Ureter (tissue), 1 donor: ENCODE results near the gene ATP1A4. TPM values are rescaled to one million over a fixed set of nuclear protein-coding genes. Genes with fewer than 3 reads are reported as not detected.

ENCODE experiments used
- DNase-seq: peaks from one replicate; pipeline ENCODE4 v3.0.0-alpha.2; 2020; ENCODE audit warnings: low spot score
- total RNA-seq: library from RNA; stranded (reverse); gene quantifications from one replicate; pipeline ENCODE4 v1.2.4, GENCODE V29; 2023
- donor health status: DM: yes; HTN: yes; CAD: no.

The ATP1A4 gene
- total RNA-seq, 1 donor from 2014 or later = 16.5 TPM

DNA sequence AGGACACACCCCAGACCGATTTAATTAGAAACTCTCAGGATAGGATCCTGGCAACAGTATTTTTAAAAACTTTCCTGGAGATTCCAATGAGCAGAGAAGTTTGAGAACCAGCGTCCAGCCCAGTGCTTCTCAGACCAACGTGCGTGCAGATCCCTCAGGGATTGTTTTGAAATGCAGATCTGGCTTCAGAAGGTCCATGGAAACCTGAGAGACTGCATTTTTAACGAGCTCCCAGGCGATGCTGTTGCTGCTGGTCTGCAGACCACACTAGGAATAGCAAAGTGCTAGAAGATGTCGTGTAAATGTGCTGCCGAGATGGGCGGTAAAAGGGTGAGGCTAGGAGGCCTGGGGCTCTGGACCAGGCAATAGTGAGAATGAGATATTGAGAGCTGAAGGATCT, 20.6 kb downstream of the ATP1A4 start:
- DNase-seq = no peak

DNA sequence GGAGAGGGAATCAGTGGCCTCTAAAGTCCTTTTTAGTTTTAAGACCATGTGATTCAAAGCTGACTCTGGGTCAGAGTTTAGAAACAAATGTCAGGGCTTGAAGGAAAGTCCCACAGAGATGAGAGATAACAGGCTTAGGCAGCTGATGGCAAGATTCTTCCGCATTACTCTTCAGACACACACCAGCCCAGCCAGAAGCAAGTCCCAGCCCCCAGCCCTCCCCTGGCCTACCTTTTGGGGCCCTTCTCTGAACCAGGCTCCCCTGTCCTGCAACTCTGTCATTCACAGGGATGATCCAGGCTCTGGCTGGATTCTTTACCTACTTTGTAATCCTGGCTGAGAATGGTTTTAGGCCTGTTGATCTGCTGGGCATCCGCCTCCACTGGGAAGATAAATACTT, 25.8 kb downstream of the ATP1A4 start:
- DNase-seq = peak; percentile 52

DNA sequence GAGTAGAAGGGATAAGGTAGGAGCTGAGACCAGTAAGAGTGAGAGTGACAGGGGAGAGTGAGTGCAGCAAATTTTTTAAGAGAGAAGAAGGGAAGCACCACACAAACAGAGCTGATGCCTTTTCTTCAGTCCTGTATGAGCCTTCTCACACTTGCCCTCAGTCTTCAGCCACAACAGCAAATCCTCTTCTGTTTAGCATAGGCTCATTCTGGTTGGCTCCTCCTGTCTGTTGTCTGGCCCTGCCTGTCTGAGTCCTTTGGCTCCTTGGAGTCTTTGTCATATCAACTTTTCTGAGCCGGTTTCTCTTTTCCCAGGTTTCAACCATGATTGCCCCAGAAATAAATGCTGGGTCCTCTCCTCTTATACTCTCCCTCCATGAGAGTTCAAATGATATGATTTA, 26.3 kb downstream of the ATP1A4 start:
- DNase-seq = no peak

DNA sequence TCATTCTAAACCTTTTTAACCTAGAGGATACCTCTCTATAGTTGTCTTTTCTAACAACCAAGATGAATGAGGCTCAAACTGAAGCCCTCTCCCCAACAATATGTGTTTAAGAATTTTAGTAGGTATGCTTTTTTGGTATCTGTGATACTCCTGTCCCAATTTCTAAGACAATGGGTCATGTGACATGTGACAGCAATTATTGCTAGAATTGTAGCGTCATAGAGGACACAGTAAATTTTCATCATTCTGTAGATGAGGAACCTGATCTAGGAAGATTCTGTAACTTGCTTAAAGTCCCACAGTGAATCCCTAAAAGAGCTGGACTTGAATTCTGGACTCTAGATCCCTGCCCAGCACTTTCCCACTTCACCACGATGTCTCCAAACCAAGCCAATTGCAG, 27.3 kb downstream of the ATP1A4 start:
- DNase-seq = no peak

DNA sequence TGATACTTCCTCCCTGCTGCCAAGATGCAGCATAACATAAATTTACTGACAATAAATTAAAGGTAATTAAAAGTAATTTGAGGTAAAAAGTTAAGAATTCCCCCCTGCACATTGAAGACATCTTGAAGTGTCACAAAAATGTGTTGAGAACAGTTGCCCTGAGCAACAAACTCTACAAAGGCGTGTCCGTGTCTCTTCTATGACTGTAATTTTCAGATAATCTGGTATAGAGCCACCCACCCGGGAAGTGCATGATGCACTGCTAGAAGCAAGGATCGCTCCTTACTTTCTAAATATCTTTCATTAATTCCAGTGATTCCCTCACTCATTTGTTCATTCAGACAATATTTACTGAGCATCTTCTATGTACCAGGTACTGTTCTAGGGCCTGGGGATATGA, 27.9 kb downstream of the ATP1A4 start:
- no peak for DNase-seq

DNA sequence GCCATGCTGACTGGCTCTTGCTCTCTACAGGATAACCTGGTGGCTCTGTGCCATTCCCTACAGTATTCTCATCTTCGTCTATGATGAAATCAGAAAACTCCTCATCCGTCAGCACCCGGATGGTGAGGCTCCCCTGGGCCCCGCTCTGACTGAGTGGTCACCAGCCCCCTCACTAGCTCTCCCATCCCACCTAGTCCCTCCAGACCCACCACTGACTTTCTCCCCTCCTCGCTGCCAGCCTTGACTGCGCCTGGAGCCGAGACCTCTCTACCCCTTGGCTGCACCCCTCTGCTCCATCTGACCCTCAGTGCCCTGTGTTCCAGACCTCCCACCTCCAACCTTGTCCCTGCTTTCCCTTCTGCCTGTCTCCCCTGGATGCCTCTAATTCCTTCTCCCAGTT, 34.8 kb downstream of the ATP1A4 start:
- no peak for DNase-seq

DNA sequence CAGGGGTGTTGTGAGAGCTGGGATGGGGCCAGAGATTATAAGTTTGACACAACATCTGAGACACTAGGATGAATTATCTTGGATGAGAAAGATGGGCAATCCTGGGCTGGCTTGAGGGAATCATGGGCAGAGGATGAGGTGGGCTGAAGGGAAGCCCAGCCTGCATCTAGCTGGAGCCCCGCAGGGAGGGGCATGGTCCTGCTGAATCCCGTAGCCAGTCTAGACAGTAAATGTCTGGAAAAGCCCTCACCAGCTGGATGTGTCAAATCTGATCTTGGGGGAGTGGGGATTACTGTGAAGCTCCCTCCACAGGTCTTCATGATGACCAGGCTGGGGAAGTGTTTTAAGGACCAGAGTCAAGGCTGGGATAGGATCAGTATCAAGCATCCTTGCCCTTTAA, 35.3 kb downstream of the ATP1A4 start:
- no peak for DNase-seq

DNA sequence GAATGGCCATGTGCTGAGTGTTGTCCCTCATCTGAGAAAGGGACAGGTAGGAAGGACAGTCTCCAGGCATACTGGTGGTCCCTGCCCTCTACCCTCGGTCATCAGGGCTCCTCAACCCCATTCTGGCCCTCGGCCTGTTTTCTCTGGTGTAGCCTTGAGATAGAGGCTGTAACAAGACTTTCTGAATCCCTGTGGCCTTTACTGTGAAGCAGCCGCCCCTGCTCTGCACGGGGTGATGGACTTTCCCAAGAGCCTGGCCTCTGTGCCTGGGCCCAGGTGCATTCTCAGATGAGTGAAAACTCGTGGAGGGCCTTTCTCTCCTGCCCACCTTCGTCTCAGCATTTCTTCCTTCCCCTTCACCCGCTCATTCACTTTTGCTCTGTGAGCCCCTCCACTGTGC, 36.0 kb downstream of the ATP1A4 start:
- no peak for DNase-seq

DNA sequence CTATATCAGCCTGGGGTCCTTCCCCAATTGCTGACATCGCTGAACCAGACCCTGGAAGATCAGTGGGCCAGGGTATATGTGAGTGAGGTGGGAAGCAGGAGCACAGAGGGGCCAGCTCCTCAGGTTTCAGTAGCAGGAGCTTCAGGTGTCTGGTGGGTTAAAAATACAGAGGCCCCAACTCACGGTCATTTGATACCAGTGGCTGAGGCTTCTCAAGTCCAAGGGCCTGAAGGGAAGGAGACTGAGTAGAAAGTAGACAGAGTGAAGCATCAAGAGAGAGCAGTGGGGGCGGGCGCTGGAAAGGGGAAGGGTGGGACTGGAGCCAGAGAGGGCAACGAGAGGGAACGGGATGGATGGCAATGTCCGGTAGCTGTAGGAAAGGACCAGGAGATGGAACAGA, 36.9 kb downstream of the ATP1A4 start:
- DNase-seq = no peak

DNA sequence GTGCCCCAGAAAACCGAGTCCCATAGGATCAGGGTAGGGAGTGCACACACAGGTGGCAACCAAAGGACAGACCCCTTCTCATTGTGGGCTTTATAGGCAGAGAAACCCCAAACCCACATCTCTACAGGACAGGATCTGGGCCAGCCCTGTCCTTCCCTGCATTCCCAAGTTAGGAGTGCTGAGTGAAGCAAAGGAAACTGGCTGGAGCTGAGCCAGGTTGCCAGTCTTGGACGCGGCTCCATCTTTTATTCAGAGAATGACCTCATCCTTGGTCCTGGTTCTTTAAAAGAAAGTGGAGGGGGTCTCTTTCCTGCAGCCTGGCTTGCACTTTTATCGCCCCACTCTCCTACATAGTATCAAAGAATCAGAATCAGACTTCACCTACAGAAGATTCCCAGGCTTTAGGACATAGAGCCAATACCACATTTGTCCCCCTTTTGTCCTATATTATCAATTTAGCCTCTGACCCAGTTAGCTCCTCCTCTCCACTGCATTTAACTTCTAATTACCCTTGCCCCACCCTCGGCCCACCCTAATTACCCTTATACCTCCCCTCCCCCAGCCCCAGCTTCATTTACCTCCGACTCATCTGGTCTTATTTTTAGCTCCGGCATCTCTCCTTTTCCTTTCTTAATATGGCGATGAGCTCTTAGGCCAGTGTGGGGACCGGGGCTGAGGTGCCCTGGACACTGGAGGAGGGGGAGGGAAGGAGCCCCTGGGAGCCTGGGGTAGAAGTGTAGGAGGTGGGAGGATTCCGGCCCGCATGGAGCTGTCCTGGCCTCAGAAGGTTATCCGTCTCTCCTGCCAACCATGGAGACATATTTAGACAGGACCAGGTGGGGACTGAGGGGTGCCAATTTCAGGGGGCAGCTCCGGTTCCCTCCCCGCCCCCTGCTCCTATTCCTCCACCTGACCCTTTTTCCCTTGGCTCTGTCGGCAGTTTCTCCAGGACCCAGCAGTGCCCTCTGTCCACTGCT, 38.5 kb downstream of the ATP1A4 start, which contains the start of gene CASQ1:
Gene CASQ1 (plus strand): TSS at position 927 of the 977 bp plus-strand sequence. CDS start 177 bp downstream, outside the sequence.
- no peak for DNase-seq

DNA sequence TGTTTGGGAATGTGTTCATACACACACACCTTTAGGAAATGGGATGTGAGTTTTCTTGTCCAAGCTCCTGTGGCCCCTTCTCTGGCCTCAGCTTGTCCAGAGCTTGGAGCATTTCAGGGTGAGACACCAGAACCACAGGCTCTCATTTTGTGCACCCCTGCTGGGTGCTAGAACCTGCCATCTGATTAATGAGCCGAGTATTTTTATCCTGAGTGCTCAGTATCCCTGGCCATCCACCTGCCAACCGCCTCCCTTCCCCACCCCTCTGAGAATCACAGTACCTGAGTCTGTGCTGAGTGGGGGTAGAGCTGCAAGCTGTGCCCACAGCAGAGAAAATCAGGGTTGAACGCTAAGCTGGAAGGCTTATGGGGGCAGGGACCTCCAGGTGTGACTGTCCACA, 40.4 kb downstream of the ATP1A4 start:
- DNase-seq = no peak

DNA sequence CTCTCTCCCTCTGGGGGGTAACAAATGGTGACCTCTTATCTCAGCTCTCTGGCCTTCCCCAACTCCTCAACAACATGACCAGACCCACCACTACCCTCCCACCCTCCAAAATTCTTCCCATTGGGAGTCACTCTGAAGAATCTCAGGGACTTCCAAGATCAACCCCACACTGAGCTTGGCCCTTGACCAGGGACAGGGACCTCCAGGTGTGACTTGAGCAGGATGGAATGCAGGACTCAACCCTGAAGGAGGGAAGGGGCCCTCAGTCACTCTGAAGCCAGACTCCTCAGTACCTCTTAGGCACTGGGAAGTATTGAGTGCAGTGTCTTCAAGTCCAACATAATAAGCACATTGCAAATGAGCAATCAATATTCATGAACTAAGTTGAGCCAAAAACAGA, 40.8 kb downstream of the ATP1A4 start:
- no peak for DNase-seq

DNA sequence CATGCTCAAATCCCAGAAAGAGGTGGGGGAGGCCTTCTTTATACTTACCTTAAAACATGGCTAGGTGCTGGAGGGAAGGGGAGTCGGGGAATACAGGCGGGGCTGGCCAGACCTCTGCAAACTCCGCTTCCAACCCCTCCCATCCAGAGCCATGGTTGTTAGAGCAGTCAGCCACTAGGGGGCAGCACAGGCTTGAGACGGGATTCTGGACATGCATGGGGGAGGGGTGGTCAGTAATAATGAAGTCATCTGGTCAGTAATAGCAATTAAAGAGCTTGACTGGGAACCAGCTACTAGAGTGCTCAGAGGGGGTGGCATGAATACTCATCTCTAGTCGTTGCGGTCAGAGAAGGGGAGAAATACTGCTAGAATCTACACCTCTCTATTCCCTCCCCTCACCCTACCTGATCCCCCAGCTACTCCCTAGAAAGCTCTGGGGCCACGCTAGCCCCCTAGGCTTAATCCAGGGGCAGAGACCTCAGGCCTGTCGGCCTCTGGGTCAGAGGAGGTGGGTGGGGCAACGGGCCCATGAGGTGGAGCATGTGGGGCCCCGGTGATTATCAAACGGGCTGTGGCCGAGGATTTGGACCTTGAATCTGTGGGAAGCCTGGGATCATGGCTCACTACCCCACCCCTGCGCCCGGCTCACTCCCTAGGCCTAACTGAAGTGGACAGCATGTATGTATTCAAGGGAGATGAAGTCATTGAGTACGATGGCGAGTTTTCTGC, 41.9 kb downstream of the ATP1A4 start:
- DNase-seq = peak; percentile 92

DNA sequence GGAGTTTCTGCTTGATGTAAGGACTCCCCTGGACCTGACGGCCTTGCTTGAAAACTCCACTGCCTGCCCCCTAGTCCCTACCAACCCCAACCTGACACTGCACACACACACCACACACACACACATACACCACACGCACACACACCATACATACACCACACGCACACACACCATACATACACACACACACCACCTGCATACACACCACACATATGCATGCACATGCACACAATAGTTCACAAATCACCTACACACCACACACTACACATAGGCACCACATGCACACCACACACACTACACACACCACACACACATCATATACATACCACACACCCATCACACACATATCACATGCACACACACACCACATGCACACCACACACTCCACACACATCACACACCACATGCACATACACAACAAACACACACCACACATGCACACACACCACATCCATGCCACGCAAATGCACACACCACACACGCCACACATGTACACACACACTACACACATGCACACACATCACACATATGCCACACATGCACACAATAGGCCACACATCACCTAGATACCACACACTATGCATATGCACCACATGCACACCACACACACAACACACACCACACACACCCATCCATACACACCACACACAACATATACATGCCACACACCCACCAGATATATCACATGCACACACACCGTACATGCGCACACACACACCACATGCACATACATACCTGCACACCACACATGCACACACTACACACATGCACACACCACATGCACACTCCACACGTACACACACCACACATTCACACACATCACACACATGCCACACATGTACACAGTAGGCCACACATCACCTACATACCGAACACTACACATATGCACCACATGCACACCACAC, 42.7 kb downstream of the ATP1A4 start:
- DNase-seq = no peak

DNA sequence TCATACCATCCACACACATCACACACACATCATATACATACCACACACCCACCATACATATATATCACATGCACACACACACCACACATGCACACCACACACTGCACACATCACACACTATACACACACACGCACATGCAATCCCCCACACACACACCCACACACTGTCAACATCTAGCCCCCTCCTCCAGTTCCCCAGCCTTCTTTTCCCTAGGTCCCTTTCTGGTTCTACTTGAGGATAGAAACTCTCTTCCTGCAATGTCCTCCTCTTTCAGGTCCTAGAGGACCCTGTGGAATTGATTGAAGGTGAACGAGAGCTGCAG, 43.3 kb downstream of the ATP1A4 start:
- DNase-seq = no peak

DNA sequence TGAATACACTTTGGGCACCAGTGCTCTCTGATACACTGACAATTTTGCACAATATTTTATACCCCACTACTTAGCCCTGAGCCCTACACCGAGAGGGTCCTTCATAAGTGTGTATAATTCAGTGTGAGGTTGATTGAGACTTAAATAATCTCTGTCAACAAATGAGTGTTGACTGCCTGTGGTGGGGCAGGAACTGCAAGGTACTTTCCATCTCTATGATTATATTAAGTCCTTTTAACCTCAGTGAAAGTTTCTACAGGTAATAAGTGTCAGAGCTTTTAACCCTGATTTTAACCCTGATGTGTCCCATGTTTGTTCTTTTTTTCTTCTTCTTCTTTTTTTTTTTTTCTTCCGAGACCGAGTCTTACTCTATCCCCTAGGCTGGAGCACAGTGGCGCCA, 44.7 kb downstream of the ATP1A4 start:
- DNase-seq = no peak

DNA sequence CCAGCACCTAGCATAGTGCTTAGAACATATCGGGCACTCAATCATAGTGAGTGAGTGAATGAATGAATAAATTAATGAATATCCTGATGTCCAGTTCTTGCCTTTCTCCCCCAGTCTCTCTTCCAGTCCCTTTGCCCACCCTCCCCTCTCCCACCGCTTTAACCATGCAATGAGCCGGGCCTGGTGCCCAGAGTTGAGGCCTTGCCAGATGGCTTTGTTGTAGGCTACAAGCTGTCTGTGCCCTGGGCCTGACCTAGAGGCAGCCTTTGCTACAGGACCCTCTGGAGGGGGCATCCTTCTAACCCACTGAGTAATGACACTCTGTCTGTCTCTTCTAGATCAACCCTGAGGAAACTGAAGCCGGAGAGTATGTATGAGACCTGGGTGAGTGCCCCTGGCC, 45.8 kb downstream of the ATP1A4 start:
- DNase-seq = no peak

DNA sequence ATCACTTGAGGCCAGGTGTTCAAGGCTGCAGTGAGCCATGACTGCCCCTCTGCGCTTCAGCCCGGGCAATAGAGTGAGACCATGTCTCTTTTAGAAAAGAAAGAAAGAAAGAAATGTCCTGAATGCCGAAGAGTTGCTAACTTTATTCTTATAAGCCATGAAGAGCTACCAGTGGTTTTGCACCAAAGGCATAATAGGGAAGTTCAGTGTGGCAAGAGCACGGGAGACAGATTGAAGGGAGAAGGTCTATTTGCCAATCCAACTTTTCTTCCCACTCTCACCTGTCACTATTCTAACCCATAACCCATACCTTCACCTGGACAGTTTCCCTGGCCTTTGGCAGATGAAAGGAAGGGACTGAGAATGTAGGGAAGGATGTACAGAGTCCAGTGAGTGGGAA, 49.4 kb downstream of the ATP1A4 start:
- no peak for DNase-seq

DNA sequence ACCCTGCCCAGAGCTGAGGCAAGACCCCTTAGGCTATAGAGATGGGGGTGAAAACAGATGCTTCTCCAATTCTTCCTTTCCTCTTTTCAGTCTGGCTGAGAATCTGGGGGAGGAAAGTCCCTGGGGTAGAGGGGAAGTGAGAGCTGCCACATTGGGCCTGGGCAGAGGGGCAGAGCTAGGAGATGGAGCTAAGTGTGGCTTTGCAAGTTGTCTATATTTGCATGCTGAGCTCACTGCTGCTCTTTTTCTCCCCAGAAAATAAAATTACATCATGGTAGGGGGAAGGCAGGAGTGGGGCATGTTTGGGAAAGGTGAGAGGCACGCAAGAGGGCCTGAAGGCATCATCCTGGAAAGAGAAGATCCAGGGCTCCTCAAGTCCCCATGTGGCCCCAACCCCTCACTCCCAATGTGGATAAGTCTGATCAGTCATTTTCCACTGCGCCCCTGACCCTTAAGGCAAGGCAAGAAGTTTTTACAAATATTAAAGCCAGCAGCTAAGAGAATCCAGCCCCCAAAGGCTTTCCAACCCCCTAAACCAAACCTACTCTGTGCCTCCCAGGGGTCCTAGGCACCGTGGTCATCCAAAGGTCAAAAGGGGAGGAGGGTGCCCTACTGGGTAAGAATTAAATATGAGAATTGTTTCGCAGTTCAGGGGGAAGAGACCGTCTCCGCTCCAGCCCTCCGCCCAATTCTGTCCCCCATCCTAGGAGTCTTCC, 53.3 kb downstream of the ATP1A4 start:
- DNase-seq = no peak

DNA sequence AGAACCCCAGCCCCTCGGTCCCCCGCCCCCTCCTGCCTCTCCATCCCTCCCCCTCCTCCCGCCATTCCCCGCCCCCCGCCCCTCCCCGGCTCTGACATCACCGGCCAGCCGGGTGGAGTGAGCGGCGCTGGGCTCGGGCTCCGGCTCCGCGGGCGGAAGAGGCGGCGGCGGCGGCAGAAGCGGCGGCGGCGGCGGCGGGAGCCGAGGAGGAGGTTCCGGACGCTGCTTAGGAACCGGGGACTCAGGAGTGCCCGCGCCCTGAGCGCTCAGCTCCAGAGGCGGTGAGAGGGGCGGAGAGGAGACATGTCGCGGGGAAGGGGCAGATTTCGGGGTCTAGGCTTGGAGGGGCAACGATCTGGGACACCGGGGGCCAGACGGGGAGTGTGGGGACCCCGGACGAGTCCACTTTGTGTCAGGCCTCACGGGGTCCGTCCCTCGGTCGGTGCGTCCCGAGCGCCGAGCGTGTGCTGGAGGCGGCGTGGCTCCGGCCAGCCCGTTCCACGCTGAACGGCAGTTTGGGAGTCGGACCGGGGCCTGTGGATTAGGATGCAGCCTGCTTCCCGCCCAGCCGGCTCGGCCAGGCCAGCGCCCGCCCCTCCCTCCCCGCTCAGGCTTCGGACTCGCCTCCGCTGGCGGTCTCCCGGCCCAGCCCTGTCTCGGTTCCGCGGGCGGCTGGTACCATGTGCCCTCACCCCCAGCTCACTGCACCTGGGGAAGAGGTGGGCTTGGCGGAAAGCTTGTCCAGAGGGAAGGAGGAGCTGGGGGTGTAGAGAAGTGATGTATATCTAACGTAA, 54.0 kb downstream of the ATP1A4 start, which contains the start of gene PEA15:
Gene PEA15 (plus strand): TSS at position 143 of the 794 bp plus-strand sequence. CDS start 6,161 bp downstream, outside the sequence.
- peak; percentile 79 for DNase-seq
